Measurements from ENCODE around the gene SLC23A1.
"Not testable (repeated sequence)": the region's sequence is repeated elsewhere in the genome, so short reads cannot be mapped to it uniquely, and the experiment has no call there.

SLC23A1 gene

GRCh38 chr5:139378941-139379361 is 4.1 kb downstream of the SLC23A1 start:
- TF ChIP-seq POLR2A (IDR thresholded peaks at IDR 0.05; ENCODE audit: low read length) = no peak
- no peak for TF ChIP-seq GATA1 (IDR thresholded peaks at IDR 0.05; ENCODE audit: low read depth, low read length)
- no peak for DNase-seq

DNA sequence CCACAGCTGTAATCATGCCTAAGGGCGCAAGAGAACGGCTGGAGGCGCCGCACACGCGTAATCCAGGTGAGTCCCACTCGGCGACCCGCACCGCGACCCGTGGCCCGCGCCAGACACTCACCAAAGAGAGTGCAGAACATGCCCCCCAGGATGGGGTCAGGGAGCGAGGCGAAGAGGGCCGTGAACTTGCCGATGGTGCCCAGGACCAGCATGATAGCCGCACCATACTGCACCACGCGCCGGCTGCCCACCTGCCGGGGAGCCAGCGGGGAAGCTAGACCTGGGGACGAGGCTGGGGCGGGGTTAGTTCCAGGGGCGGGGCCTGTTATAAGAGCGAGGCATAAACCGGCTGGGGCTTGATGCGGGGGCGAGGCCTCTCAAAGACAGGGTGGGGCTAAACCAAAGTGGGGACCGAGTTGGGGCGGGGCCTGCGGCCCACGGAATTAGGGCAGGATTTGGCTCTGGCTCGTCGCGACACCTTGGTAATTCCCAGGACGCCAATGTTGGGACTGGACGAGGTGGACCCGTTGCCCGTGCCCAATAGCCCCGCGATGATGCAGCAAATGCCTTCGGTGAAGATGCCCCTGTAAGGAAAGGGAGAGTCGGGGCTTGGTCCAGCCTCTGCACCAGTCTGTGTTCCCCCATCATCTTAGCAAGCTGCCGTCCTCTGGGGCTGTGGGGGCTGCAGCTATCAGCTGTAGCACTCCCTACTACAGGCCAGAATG is 4.8 kb downstream of the SLC23A1 start:
- peak; percentile 20 to 24 for DNase-seq
- TF ChIP-seq GATA1 (IDR thresholded peaks at IDR 0.05; ENCODE audit: low read depth, low read length) (no peak), POLR2A (IDR thresholded peaks at IDR 0.05; ENCODE audit: low read length) (no peak)

DNA sequence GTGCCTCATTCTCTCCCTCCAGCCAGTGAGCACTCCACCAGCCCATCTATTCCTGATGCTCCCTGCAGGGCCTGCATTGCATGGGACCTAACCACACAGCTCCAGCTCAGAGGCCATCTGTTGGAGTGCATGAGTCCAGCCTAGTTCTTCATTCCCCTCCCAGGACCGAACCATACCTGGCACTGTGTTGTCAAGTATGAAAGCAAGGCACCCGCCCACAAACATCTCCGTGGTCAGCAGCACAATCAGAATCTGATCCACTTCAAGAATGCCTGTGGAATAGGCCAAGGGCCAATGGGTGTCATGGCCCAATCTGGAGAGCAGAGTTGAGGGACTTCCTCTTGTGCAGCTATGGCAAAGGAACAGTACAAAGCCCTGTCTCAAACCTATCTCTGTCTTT is 5.9 kb downstream of the SLC23A1 start:
- no peak for TF ChIP-seq GATA1 (IDR thresholded peaks at IDR 0.05; ENCODE audit: low read depth, low read length)
- no peak for TF ChIP-seq POLR2A (IDR thresholded peaks at IDR 0.05; ENCODE audit: low read length)
- DNase-seq = no peak

DNA sequence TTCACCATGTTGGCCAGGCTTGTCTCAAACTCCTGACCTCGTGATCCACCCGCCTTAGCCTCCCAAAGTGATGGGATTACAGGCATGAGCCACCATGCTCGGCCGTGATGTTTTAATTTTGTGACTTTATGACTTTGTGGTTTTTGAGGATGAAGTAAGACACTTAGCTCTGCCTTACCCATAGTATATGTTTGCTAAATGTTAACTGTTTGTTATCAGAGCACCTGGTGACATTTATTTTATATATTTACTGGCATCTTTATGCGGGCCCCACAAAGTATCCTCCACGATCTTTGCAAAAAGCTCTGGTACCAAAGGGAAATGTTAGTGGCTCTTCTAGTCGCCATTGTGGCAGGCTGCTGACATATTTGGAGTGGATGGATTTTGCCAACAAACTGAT is 6.7 kb downstream of the SLC23A1 start:
- TF ChIP-seq GATA1 (IDR thresholded peaks at IDR 0.05; ENCODE audit: low read depth, low read length) (no peak), POLR2A (IDR thresholded peaks at IDR 0.05; ENCODE audit: low read length) (no peak)
- DNase-seq = no peak

DNA sequence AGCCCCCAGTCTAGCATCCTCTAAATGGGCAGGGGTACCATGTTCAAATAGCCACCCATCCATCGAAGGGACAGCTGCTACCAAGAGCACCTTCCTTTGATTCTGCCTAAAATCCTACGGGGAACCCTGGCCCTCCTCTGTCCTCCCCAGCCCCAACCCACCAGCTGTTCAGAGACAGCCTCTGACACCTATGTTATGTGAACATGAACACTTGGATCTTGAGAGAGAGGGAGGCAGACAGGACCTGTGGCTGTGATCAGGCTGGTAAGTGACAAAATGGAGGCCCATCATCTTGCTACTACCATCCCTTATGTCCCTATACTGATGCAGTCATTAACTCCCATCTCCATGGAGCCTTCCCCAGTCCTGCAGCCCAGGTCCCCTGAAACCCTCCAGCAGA is 8.2 kb downstream of the SLC23A1 start:
- no peak for DNase-seq
- no peak for TF ChIP-seq GATA1 (IDR thresholded peaks at IDR 0.05; ENCODE audit: low read depth, low read length)
- TF ChIP-seq POLR2A (IDR thresholded peaks at IDR 0.05; ENCODE audit: low read length) = no peak

GRCh38 chr5:139371482-139372435 is 11.3 kb downstream of the SLC23A1 start:
- TF ChIP-seq GATA1 (IDR thresholded peaks at IDR 0.05; ENCODE audit: low read depth, low read length) (no peak), POLR2A (IDR thresholded peaks at IDR 0.05; ENCODE audit: low read length) (no peak)
- DNase-seq = no peak

DNA sequence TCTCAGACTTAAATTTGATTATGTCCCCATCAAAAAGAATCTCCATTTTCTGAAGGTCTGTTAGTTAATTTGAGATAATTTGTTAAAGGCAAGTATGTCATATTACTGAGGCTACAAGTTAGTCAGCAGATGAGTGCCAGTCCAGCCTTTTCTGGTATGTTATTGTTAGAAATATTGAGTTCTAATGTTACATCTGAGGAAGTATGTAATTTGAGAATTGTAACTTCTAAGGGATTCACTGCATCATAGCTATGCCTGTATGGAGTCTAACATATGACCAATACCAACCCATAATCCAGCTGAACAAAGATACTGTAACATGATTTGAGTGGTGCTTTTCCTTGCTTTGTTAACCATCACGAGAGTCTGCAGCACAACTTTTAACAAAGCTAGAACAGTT is 13.9 kb downstream of the SLC23A1 start:
- no peak for DNase-seq

GRCh38 chr5:139368613-139369012 is 14.5 kb downstream of the SLC23A1 start:
- peak in 1 of 2 experiments; percentile 51 for DNase-seq
- TF ChIP-seq GATA1 (IDR thresholded peaks at IDR 0.05; ENCODE audit: low read depth, low read length) (no peak), POLR2A (IDR thresholded peaks at IDR 0.05; ENCODE audit: low read length) (no peak)

More for the DNA sequence above, 13.9 kb downstream of the SLC23A1 start:
- no peak for TF ChIP-seq POLR2A (IDR thresholded peaks at IDR 0.05; ENCODE audit: low read length)
- no peak for TF ChIP-seq GATA1 (IDR thresholded peaks at IDR 0.05; ENCODE audit: low read depth, low read length)

GRCh38 chr5:139364466-139364865 is 18.6 kb downstream of the SLC23A1 start:
- no peak for DNase-seq
- TF ChIP-seq POLR2A (IDR thresholded peaks at IDR 0.05; ENCODE audit: low read length) = no peak

GRCh38 chr5:139363937-139364336 is 19.2 kb downstream of the SLC23A1 start:
- DNase-seq = no peak
- TF ChIP-seq POLR2A (IDR thresholded peaks at IDR 0.05; ENCODE audit: low read length) = no peak
- TF ChIP-seq GATA1 (IDR thresholded peaks at IDR 0.05; ENCODE audit: low read depth, low read length) = no peak

GRCh38 chr5:139361835-139362429 is 21.2 kb downstream of the SLC23A1 start:
- TF ChIP-seq GATA1 (IDR thresholded peaks at IDR 0.05; ENCODE audit: low read depth, low read length) = no peak
- no peak for TF ChIP-seq POLR2A (IDR thresholded peaks at IDR 0.05; ENCODE audit: low read length)
- DNase-seq = no peak

- no peak for DNase-seq
- TF ChIP-seq GATA1 (IDR thresholded peaks at IDR 0.05; ENCODE audit: low read depth, low read length) = no peak
- TF ChIP-seq POLR2A (IDR thresholded peaks at IDR 0.05; ENCODE audit: low read length) = no peak
Observed at GRCh38 chr5:139360384-139360783, 22.7 kb downstream of the SLC23A1 start.

- no peak for TF ChIP-seq GATA1 (IDR thresholded peaks at IDR 0.05; ENCODE audit: low read depth, low read length)
- no peak for TF ChIP-seq POLR2A (IDR thresholded peaks at IDR 0.05; ENCODE audit: low read length)
- DNase-seq = no peak
Observed at GRCh38 chr5:139358064-139358463, 25.0 kb downstream of the SLC23A1 start.

GRCh38 chr5:139355900-139356299 is 27.2 kb downstream of the SLC23A1 start:
- DNase-seq = not testable (repeated sequence)
